Neuronal stem cell (in vitro differentiated cells): ENCODE measurements around the gene GABBR2.

ENCODE experiments used
- DNase-seq: peaks from one replicate; pipeline ENCODE4 v3.0.0-alpha.2; 2013; ENCODE audit warnings: low spot score
- H2AFZ ChIP-seq: one replicate; pipeline ENCODE4 v1.6.1; 2013; ENCODE audit warnings: mild to moderate bottlenecking, low read length, inconsistent platforms
- H2AK5ac ChIP-seq: 2 replicates; pipeline ENCODE4 v1.6.1; 2013; ENCODE audit warnings: low read depth, mild to moderate bottlenecking, inconsistent platforms, low read length, moderate library complexity, mixed read lengths
- H2BK120ac ChIP-seq: 2 replicates; pipeline ENCODE4 v1.6.1; 2013; ENCODE audit warnings: low read depth, mild to moderate bottlenecking, inconsistent platforms, low read length, moderate library complexity, mixed read lengths
- H2BK12ac ChIP-seq: one replicate; pipeline ENCODE4 v1.6.1; 2013; ENCODE audit warnings: low read length, inconsistent platforms
- H2BK15ac ChIP-seq: 2 replicates; pipeline ENCODE4 v1.6.1; 2013; ENCODE audit warnings: mild to moderate bottlenecking, low read length, inconsistent platforms, mixed read lengths
- H2BK5ac ChIP-seq: one replicate; pipeline ENCODE4 v1.6.1; 2013; ENCODE audit warnings: inconsistent platforms, mild to moderate bottlenecking, low read length, moderate library complexity
- H3K14ac ChIP-seq: one replicate; pipeline ENCODE4 v1.6.1; 2013; ENCODE audit warnings: low read length, inconsistent platforms
- H3K18ac ChIP-seq: 2 replicates; pipeline ENCODE4 v1.6.1; 2013; ENCODE audit warnings: low read length, inconsistent platforms
- H3K23ac ChIP-seq: 2 replicates; pipeline ENCODE4 v1.6.1; 2013; ENCODE audit warnings: low read depth, mild to moderate bottlenecking, mixed read lengths, low read length, inconsistent platforms; ENCODE audit not compliant: poor library complexity
- H3K27ac ChIP-seq: replicated peaks from 3 replicates; pipeline ENCODE4 v1.5.1; 2013; ENCODE audit warnings: low read length, inconsistent platforms
- H3K27me3 ChIP-seq, 3 experiments: 2 replicates each; pipeline ENCODE4 v1.6.1; 2013; ENCODE audit warnings: low read length in 3 of 3, mild to moderate bottlenecking in 2 of 3, inconsistent platforms in 1 of 3, low read depth in 1 of 3, mixed read lengths in 1 of 3, moderate library complexity in 1 of 3; ENCODE audit not compliant: control insufficient read depth in 3 of 3, insufficient read depth in 3 of 3
- H3K36me3 ChIP-seq, 2 donors: replicated peaks in 1 of 2; 2 replicates each; pipeline ENCODE4 v1.6.1; 2013; ENCODE audit warnings: low read length in 2 of 2; ENCODE audit not compliant: control insufficient read depth in 2 of 2, insufficient read depth in 2 of 2
- H3K4ac ChIP-seq: 2 replicates; pipeline ENCODE4 v1.6.1; 2013; ENCODE audit warnings: inconsistent platforms, mild to moderate bottlenecking, low read length, moderate library complexity
- H3K4me1 ChIP-seq, 2 donors: 1 replicate in 1 of 2; 2 replicates in 1 of 2; pipeline ENCODE4 v1.6.1; 2013; ENCODE audit warnings: low read length in 2 of 2, low read depth in 1 of 2; ENCODE audit not compliant: control insufficient read depth in 2 of 2, insufficient read depth in 1 of 2
- H3K4me2 ChIP-seq: one replicate; pipeline ENCODE4 v1.6.1; 2013; ENCODE audit warnings: mild to moderate bottlenecking, low read length, inconsistent platforms; ENCODE audit not compliant: insufficient read depth, poor library complexity, severe bottlenecking
- H3K4me3 ChIP-seq, 2 donors: 2 replicates each; pipeline ENCODE4 v1.5.1; 2013; ENCODE audit warnings: low read length in 2 of 2, mild to moderate bottlenecking in 2 of 2, inconsistent platforms in 1 of 2, moderate library complexity in 1 of 2
- H3K79me1 ChIP-seq: one replicate; pipeline ENCODE4 v1.6.1; 2013; ENCODE audit warnings: low read depth, mild to moderate bottlenecking, inconsistent platforms, low read length, moderate library complexity
- H3K9ac ChIP-seq: one replicate; pipeline ENCODE4 v1.6.1; 2013; ENCODE audit warnings: mild to moderate bottlenecking, low read depth, low read length, inconsistent platforms; ENCODE audit not compliant: poor library complexity
- H3K9me3 ChIP-seq, 2 donors: replicated peaks in 1 of 2; 2 replicates each; pipeline versions ENCODE3 to v1.6.1; 2013; ENCODE audit warnings: low read length in 2 of 2, mild to moderate bottlenecking in 2 of 2, inconsistent platforms in 1 of 2, low read depth in 1 of 2, mixed read lengths in 1 of 2, moderate library complexity in 1 of 2; ENCODE audit not compliant: control insufficient read depth in 2 of 2, insufficient read depth in 1 of 2
- H4K8ac ChIP-seq: one replicate; pipeline ENCODE4 v1.6.1; 2013; ENCODE audit warnings: low read depth, mild to moderate bottlenecking, inconsistent platforms, low read length, moderate library complexity
- H4K91ac ChIP-seq: one replicate; pipeline ENCODE4 v1.6.1; 2013; ENCODE audit warnings: low read length, low read depth, mild to moderate bottlenecking, inconsistent platforms; ENCODE audit not compliant: poor library complexity
- WGBS, 2 donors: extraction: QIAGEN DNeasy Blood & Tissue Kit; methylation state at CpG; one replicate each; pipeline ENCODE4 v1.1.7; 2013; ENCODE audit warnings: missing lambda C conversion rate in 2 of 2, mixed read lengths in 1 of 2; ENCODE audit not compliant: insufficient read length in 2 of 2, insufficient replicate concordance in 1 of 2; ENCODE audit errors: extremely low coverage in 2 of 2; 5-methylcytosine and 5-hydroxymethylcytosine counted together

The GABBR2 gene

DNA sequence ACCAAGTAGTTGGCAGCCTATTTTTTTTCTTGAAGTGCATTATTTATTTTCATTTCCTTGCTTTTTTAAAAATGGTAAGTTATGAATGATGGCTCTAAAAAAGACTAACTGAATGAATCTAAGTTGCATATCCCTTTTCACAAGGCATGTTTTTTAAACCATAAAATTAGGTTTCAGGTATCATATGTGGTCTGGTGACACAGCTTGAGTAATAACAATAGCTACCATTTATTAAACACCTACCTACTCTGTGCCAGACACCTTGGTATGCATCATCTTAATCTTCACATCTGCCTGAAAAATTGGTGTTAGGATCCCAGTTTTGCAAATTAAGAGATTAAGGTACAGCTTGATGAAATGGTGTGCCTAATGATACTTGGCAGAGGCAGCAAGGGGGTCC lies 4.3 kb upstream of the GABBR2 start:
- no peaks in the 10 kb centered on the region for H3K79me1 ChIP-seq
- no peak overlapping the region for H2AK5ac ChIP-seq
- DNase-seq = no peak
- no peak overlapping the region for H3K9ac ChIP-seq
- H3K14ac ChIP-seq = no peak overlapping the region
- no peak overlapping the region for H2BK120ac ChIP-seq
- H3K27ac ChIP-seq = no peak overlapping the region
- no peak overlapping the region for H2AFZ ChIP-seq
- peaks cover 6 to 80% (median 37%) of the 10 kb centered on the region in 3 experiments for H3K27me3 ChIP-seq
- H2BK12ac ChIP-seq = no peak overlapping the region
- H3K4me3 ChIP-seq = no peak overlapping the region
- H3K4ac ChIP-seq = no peak overlapping the region
- H3K4me1 ChIP-seq = peaks cover 0 to 2% of the 10 kb centered on the region in 2 donors
- H4K8ac ChIP-seq = no peak overlapping the region
- H3K18ac ChIP-seq = no peak overlapping the region
- H3K23ac ChIP-seq = no peak overlapping the region
- no peak overlapping the region for H3K4me2 ChIP-seq
- H2BK15ac ChIP-seq = no peak overlapping the region
- no peak overlapping the region for H2BK5ac ChIP-seq
- H3K36me3 ChIP-seq = no peaks in the 10 kb centered on the region
- H4K91ac ChIP-seq = no peak overlapping the region
- no peaks in the 10 kb centered on the region for H3K9me3 ChIP-seq

DNA sequence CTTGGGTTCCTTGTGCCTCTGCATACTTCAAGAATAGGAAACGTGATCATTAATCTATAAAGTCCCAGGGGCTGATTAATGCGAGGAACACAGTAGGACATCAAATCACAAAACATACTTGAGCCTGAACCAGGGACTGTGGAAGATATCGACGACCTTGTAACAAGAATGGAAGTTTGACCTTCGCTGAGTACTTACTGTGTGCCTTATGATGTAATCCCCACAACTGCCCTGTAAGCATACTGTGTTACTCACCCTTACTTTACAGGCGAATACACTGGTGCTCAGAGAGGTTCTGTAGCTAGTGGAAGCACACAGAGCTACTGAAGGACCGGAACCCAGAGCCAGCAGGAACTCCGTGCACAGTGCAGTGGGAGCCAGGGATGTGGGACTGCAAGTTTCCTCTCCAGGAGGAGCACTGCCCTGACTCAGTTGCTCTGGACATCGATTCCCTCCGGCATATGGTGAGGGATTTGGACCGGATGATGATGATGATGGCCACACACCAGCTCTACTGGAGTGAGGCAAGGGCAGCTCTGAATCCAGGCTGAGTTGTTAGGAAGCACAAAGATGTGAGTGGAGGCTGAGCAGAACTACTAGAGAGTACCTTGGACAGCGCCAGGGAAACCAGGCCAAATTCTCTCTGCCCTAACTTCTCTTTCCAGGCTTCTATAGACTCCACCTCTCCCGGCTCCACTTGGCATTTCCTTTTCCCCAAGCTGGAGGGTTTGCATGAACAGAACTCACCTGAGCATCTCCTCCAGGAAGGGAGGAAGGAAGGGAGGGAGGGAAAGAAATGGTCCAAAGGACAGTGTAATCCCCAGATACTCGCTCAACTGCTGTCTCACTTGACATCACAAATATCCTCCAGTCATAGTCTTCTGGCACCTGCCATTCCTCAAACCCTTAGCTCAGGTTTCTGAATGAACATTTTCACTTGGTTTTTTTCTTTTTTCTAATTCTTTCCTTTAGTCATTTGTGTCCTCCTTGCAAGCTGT lies 1.5 kb upstream of the GABBR2 start:
- Histone ChIP-seq H3K14ac (no peak overlapping the region), H3K36me3 (no peaks in the 10 kb centered on the region), H3K4ac (no peak overlapping the region), H2BK15ac (no peak overlapping the region), H2BK5ac (no peak overlapping the region), H3K79me1 (no peaks in the 10 kb centered on the region), H2BK12ac (no peak overlapping the region), H3K27me3 (peaks cover 19 to 90% (median 60%) of the 10 kb centered on the region in 3 experiments), H3K27ac (no peak overlapping the region), H3K9ac (no peak overlapping the region), H3K4me3 (peak overlapping the region in 1 of 2 donors; percentile 7), H3K4me1 (peaks cover 2 to 7% of the 10 kb centered on the region in 2 donors), H2AK5ac (no peak overlapping the region), H3K18ac (no peak overlapping the region), H4K8ac (no peak overlapping the region), H3K9me3 (no peaks in the 10 kb centered on the region), H3K23ac (no peak overlapping the region), H4K91ac (no peak overlapping the region), H2BK120ac (no peak overlapping the region), H2AFZ (no peak overlapping the region), H3K4me2 (no peak overlapping the region)
- no CpG with 5 or more reads among the region's 14 CpGs for WGBS, 2 donors
- DNase-seq = no peak

DNA sequence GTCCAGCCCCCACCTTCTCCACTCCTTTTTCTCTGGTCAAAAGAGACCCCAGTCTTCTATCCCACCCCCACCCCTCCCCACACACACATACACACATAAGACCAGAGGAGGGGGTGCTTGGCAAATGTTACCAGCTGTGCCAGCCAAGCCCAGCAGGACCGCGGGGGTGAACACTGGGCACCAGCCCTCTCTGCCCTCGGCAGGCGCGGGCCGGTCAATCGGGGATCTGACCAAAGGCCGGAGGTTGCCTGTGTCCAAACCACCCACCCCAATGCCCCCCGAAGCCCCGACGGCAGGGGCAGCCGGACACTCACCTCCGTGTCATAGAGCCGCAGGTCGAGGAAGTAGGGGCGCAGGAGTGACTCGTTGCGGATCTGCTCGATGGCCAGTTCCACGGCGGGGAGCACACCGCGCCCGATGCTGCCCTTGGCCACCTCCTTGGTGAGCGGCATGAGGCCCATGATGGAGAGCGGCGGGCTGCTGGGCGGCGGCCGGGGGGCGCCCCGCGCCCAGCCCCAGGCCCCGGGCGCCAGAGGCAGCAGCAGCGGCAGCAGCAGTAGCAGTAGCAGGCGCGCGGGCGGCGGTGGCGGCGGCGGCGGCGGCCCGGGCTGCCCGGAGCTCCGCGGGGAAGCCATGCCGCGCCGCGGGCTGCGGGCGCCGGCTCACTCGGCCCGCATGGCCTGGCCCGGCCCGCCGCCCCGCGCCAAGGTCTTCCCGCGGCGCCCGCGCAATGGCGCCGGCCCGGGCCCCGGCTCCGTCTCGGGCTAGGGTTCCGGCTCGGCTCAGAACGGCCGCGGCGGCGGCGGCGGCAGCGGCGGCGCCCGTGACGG lies 417 bp downstream of the GABBR2 start:
- Histone ChIP-seq H3K4me3 (peak overlapping the region; percentile 20 to 76), H2BK120ac (no peak overlapping the region), H3K23ac (no peak overlapping the region), H3K9me3 (no peaks in the 10 kb centered on the region), H3K4me1 (peaks cover 2 to 7% of the 10 kb centered on the region in 2 donors), H3K4ac (no peak overlapping the region), H2BK12ac (no peak overlapping the region), H3K36me3 (no peaks in the 10 kb centered on the region), H3K9ac (no peak overlapping the region), H3K4me2 (peak overlapping the region; percentile 76), H4K91ac (no peak overlapping the region), H2AFZ (peak overlapping the region; percentile 78), H3K27me3 (peaks cover 19 to 78% (median 60%) of the 10 kb centered on the region in 3 experiments), H3K27ac (no peak overlapping the region), H3K79me1 (no peaks in the 10 kb centered on the region), H3K14ac (no peak overlapping the region), H3K18ac (no peak overlapping the region), H2BK15ac (no peak overlapping the region), H4K8ac (no peak overlapping the region), H2AK5ac (peak overlapping the region; percentile 57), H2BK5ac (no peak overlapping the region)
- no CpG with 5 or more reads among the region's 89 CpGs for WGBS, 2 donors
- DNase-seq = no peak
